AG08396 (cell line): Measurements from ENCODE around the gene ZBTB16.

ENCODE experiments used
- DNase-seq: peaks from one replicate; pipeline ENCODE4 v3.0.0; 2012; ENCODE audit warnings: low spot score, mixed read lengths

ZBTB16 gene

GRCh38 chr11:114211444-114212121, 152.1 kb downstream of the ZBTB16 start:
- no peak for DNase-seq

- no peak for DNase-seq
These were observed 154.1 kb downstream of the ZBTB16 start for GRCh38 chr11:114213622-114214021.

GRCh38 chr11:114215428-114215827, 155.9 kb downstream of the ZBTB16 start:
- DNase-seq = no peak

- DNase-seq = no peak
These were observed 156.6 kb downstream of the ZBTB16 start for GRCh38 chr11:114215871-114216795.

GRCh38 chr11:114216796-114217180, 157.3 kb downstream of the ZBTB16 start:
- DNase-seq = no peak

GRCh38 chr11:114218508-114218907, 159.0 kb downstream of the ZBTB16 start:
- DNase-seq = no peak

GRCh38 chr11:114219559-114220349, 160.2 kb downstream of the ZBTB16 start:
- DNase-seq = no peak

- no peak for DNase-seq
These were observed 161.5 kb downstream of the ZBTB16 start for GRCh38 chr11:114221037-114221436.

- DNase-seq = no peak
These were observed 166.2 kb downstream of the ZBTB16 start for GRCh38 chr11:114225661-114226060.

GRCh38 chr11:114226356-114226755, 166.8 kb downstream of the ZBTB16 start:
- DNase-seq = no peak

- no peak for DNase-seq
These were observed 169.2 kb downstream of the ZBTB16 start for GRCh38 chr11:114228435-114229411.

GRCh38 chr11:114230031-114230704, 170.7 kb downstream of the ZBTB16 start:
- DNase-seq = no peak

GRCh38 chr11:114232400-114233059, 173.0 kb downstream of the ZBTB16 start:
- no peak for DNase-seq

GRCh38 chr11:114233755-114234154, 174.2 kb downstream of the ZBTB16 start:
- DNase-seq = no peak

GRCh38 chr11:114236829-114237228, 177.3 kb downstream of the ZBTB16 start:
- no peak for DNase-seq

- no peak for DNase-seq
These were observed 178.1 kb downstream of the ZBTB16 start for GRCh38 chr11:114237321-114238280.

GRCh38 chr11:114239753-114240161, 180.2 kb downstream of the ZBTB16 start:
- no peak for DNase-seq

- DNase-seq = no peak
These were observed 182.5 kb downstream of the ZBTB16 start for GRCh38 chr11:114242032-114242431.
